CD4-positive, alpha-beta T cell treated with Interleukin-15 for 1 hour (primary cell): ENCODE data around the gene ADGRL1.

Experiments used
- DNase-seq: peaks from one replicate; pipeline ENCODE4 v3.0.0-alpha.2; 2020

Gene ADGRL1

GRCh38 chr19:14107581-14108461, 98.1 kb downstream of the ADGRL1 start:
- DNase-seq = no peak

GRCh38 chr19:14106840-14107239, 99.1 kb downstream of the ADGRL1 start:
- DNase-seq = no peak

GRCh38 chr19:14105680-14106079, 100.3 kb downstream of the ADGRL1 start:
- no peak for DNase-seq

GRCh38 chr19:14103310-14103709, 102.7 kb downstream of the ADGRL1 start:
- no peak for DNase-seq

- DNase-seq = no peak
Measured at GRCh38 chr19:14102756-14103155, 103.2 kb downstream of the ADGRL1 start.

- no peak for DNase-seq
Measured at GRCh38 chr19:14102102-14102696, 103.8 kb downstream of the ADGRL1 start.

GRCh38 chr19:14101003-14101545, 104.9 kb downstream of the ADGRL1 start:
- DNase-seq = no peak
